ENCODE measurements around the gene L2HGDH.

- TF ChIP-seq CTCF (IDR thresholded peaks at IDR 0.05; ENCODE audit: low read length) (no peak), EZH2 (IDR thresholded peaks at IDR 0.05; ENCODE audit: borderline replicate concordance, low read length) (no peak)
These were observed 28.0 kb upstream of the L2HGDH start for GRCh38 chr14:50340045-50340444.

All from OCI-LY1 (cell line).